ENCODE measurements around the gene RAB31.

The RAB31 gene

DNA sequence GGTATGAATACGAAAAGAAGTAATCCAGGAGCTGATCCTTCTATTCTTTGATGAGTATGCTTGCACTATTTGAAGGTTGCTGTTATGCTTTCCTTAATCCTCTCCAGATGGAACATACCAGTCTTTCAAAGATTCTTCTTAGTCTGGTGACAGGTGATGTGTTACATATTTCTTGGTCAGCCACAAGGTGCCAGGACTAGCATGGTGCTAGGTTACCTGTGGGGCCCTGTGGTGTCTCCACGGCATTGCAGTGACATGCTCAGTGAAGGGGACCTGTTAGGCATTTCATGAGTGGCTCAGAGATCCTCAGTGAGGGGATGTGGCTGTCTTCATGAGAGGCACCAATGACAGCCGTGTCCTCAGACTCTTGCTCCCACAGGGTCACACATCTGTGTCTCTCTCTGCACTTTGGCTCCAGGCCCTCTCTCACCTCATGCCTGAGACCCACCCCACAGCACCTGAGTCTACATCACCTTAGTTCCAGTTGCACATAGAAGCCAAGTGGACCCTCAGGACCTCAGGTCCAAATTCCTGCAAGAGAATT is 13.1 kb upstream of the RAB31 start:
- DNase-seq = no peak

DNA sequence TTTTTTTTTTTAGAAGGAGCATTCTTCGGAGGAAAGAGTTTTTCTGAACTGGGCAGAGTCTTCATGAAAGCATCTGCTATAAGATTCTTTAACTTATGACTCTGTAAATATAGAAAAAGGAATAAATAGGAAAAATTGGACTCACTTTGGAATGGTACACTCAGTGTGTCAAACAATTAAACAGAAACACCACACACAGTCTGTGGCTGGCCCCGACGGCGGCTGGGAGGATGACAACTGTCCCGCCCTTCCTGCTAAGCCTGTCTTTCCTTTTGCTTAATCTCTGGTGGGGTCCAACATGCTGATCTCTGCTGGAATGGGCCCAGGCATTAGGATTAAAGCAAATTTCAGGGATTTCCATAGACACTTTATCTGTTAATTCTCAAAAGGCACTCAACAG is 12.5 kb upstream of the RAB31 start:
- DNase-seq = no peak

DNA sequence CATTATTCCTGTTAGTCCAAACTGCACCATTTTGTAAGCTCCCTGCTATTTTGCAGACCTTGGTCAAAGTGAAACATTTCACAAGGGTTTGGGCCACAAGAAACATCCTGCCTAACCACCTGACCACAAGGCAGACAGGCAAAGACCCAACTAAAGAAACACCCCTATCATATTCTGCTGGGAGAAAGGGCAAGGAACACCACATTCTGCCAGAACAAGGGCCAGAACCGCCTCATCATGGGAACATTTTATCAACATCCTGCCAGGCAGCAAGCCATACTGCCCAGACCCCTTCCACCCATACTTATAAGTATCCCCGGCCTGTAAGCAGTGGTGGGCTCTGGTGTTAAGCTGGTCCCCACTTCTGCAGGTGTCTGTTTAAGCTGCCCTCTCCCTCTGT is 12.0 kb upstream of the RAB31 start:
- no peak for DNase-seq

DNA sequence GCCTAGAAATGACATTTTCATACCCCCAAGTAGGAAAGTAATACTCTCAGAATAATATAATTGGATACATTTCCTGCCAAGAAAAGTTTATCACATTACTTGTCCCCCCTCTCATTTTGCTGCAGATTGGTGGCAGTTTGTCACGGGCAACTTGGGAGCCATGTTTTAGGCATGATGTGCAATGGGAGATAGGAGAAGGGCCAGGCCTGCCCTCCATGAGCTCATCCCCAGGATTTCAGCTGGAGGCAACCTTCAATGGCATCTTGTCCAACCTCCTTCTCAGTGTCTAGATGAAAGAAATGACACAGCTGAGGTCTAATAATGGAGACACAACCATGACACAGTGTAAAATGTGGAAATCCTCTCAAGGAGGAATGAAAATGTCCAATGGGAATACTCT is 11.4 kb upstream of the RAB31 start:
- no peak for DNase-seq

DNA sequence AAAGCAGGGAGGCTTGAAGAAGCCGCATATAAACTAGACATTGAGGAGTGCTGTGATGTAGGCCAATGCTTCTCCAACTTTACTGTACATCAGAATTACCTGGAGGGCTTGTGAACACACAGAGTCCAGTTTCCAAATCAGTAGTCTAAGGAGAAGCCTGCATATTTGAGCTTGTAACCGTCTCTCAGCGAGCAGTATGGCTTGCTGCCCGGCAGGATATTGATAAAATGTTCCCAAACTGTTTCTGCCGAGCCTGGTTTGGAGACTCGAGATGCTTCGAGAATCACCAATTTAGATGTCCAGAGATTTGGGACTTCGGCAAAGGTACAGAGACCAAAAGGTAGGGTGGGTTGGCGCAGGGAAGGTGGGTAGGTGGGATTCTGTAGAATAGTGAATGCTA is 11.0 kb upstream of the RAB31 start:
- DNase-seq = no peak

DNA sequence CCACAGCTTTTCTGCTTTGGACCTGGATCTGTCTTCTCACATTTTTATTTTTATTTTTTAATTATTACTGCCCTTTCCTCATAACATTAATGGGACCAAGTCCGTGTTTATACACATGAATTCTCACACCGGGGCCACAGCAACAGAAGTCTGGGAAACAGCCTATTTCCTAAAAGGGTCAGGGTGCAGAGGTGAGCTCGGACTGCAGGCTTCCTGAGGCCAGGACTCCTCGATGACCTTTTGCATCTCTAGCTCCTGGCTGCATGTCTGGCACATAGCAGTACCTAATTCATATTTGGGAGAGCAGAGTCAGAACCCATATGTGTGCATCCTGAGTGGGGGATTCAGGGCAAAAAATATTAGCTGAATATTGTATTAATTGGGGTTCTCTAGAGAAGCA is 9.6 kb upstream of the RAB31 start:
- DNase-seq = no peak

DNA sequence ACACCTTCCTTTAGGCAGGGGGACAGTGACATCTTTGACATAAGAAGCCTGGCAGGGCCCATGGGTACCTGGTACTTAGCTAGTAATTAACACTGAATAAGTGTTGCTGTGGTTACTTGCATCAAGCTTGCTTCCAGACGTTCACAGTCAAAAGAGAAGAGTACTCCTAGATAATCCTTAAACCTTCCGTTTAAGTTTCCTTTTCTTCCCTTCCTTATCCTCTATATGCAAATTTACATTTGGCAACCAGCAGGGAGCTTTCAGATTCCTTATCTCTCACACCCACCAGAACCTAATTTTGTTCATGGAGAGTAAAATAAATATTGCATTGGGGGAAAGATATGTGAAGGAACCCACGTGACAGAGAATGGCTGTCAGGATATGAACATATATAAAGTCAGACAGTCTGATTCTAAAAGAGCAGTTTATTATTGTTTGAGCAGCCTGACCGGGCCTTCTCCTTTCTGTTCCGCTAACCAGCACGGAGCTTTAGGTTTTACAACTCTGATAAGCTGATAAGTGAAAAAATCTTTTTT is 7.8 kb upstream of the RAB31 start:
- DNase-seq = no peak

DNA sequence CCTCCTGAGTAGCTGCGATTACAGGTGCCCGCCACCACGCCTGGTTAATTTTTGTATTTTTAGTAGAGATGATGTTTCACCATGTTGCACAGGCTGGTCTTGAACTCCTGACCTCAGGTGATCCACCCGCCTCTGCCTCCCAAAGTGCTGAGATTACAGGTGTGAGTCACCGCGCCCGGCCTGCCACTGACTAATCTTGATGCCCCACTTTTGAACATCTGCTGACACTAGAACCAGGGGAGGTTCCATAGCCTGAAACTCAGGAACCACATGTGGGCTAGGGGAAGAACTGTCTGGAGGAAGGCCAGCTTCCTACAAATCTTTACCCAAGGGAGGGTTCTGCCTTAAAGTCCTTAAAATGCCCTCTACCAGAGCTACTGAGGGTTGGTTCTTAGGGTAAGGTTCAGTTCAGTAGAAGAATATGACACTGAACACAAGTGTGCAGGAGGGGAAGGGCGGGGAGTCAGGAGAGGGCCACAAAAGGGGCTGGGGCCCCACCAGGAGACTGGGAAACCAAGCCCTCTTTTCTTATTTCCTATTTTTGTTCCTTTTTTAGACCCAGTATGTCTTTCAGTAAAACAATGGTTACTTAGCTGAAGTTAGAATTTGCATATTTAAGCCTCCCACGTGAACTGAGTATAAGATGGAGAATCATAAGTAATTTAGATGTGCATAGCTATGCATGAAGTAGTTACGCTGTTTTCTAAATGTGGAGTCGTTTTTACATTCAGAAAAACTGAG is 6.3 kb upstream of the RAB31 start:
- peak; percentile 37 for DNase-seq

DNA sequence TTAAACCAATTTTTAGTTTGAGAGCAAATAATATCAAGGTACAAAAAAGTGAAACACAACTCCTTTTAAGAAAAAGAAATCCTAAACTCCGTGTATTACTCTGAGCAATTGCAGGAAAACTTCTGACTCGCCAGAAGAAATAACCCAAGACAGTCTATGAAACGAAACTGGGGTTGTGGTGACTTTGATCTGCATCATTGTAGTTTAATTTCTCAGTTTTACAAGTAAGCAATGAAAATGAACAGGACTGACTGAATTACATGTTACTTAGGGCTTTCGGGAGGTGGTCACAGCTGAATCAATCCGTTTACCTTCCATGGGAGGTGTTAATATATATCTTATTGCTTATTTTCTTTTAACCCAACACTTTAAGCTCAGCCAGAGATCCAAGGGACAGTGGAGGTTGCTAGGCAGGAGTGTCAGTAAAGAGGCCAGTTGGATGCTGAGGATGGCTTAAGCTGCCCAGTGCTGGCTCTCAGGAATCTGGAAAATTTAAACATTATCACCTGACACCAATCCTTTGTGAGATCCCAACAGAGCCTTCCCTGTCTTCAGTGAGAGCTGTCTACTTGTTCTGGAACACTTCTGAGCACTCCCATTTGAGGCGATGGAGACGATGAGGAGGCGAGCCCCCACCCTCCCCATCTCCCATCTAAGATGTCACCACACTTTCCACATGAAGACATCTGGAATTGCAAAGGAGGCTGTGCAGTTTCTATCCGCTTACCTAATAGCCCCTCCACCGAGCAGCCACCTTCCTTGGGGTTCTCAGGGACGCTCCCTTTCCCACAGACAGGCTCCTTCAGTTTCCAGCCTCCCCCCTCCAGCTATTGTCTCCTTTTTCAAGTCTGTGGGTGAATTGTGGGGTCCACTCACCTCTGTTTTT is 3.6 kb upstream of the RAB31 start:
- no peak for DNase-seq

DNA sequence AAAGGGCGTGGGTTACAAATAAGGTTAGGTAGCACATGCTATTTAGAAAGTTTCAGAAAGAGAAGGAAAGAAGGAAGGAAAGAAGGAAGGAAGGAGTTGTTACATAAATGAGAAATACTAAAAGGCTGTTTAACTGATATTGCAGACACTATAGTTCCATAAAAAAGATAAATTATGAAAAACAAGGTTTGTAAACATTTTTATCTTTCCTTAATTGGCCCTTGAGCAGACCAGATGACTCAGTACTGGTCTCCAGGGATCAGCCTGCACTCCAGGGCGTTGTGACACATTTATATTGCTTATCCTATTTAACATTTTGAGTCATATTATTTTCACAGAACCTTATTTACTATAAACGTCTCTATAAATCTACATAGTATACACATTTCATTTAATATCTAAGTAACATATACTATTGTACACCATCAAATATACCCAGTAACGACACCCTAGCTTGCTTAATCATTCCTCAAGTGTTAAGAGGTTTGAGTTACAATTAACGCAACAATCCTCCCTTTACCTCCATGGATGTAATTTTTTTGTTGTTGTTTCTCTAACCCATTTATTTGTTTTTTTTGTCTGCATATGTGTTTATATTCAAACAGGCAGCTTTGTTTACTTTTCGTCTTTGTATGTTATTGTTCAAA is 2.8 kb upstream of the RAB31 start:
- no peak for DNase-seq

DNA sequence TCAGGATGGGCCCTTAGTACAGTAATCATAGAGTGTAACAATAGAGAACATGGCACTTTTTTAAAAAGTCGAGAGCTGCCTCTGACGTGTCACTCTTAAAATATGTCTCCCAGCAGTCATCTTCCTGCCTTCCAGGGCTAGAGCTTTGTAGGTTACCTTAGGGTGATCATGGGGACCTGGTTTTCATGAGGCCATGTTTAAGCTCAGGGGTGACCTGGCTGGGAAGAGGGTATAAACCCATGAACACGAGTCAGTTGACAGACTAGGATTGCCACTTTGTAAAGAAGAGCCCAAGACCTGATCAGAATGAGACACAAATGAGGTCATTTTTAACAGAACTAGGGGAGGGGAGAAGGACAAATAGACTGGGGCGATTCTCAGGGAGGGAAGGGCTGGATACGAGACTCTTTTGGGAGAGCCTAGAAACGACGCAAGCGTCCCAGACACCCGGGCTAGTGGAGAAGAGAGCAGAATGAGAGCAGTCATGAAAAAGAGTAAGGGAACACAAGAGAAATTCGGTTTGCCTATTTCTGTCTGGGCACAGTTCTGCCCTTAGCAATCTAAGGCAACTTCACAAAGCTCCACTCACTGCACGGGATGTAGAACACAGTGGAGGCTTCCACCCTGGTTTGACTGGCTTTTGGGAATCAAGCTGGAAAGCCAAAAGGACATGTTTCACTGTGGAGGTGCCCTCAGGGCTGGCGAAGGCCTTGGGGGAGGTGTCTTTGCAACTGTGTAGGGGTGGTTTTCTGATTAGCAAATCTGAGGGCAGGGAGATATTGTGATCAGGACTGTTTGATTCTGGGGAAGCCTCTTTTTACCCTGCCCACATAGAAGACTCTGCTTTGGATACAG is 1.8 kb upstream of the RAB31 start:
- no peak for DNase-seq

DNA sequence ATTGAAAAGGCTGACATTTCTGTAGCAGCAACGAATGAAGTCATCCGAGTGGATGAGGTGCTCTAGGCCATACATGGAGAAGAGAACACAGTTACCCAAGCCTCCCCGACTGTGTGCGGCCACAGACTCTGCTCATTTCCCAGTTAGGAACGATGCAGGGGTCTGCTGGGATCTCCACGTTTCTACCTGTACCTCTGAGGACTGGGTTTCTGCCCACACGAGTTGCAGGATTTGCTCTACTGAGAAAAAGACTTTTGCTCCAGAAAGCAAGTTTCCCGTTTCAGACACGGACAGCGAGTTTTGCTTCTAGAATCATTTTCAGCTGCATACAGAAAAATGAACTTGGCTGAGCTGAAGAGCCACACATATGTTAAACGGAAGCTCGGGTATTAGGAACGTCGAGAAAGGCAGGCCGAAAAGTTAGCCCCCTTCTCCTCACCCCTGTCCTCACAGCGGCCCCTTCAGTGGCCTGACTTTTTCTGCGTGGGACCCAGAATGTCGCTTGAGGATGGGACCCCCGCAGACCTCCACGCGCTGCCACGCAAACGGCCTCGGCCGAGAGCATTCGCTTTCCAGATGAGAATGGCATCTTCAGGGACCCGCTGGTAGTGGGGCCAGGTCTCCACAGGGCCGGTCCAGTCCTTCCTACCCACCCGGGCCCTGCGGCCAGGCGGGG is 582 bp upstream of the RAB31 start:
- no peak for DNase-seq

DNA sequence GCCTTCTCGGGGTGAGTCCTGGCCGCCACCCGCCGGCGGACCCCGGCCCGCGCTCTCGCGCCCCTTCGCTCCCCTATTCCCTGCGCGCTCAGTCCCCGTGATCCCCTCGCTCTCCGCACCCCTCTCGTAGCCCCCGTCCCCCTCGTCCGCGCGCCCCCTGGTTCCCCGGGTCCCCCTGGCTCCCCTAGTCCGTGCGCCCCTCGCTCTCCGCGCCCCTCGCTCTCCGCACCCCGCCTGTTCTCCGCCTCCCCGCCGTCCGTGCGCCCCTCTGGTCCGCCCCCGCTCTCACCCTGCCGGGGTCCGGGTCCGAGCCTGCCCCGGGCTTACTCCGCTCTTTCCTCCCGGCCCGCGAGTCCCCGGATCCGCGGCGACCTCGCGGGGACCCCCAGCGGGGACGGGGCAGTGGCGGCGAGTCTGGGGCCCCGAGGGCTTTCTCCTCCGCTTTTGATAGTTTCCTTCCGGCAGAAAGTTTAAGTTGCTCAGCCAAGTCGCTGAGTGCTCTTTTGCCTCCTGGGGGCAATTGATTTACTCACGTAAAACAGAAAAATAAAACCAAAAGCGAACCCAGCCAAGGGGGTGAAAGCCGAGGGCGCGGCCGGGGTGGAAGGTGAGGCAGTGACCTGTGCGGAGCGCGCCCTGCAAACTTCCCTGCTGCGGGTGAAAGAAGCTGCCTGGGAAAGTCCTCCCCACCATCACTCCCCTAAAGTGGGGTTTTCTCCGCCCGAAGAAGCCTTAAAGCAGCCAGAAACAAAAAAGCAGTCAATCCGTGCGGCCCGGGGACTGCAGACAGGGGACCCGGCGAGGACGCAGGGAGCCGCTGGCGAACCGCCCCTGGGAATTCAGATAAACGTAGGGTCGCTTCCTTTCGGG is 568 bp downstream of the RAB31 start:
- DNase-seq = no peak

DNA sequence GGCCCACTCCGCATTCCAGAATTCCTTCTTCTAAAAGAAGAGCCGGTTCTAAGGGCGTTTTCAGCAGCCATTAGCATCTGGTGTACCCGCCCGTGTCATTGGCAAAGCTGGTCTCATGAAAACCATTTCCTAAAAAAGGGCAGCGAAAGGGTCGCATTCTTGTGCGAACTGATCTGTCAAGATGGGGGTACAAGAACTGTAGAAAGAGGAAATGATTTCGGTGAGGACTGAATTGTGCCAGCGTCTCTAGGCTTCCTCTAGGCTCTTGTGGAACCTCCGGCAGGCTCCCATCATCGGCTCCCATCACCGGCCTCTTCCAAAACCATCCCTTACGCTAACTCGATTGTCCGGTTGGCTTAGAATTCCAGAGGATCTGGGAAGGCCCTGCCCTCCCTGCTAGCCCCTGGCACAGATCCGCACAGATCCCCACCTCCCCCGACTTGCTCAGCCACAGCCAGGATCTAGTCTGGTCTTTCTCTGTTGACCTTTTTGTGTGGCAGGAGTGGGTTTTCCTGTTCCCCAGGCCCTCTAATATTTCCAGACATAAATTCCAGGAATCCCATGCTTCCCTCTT is 1.3 kb downstream of the RAB31 start:
- DNase-seq = no peak

DNA sequence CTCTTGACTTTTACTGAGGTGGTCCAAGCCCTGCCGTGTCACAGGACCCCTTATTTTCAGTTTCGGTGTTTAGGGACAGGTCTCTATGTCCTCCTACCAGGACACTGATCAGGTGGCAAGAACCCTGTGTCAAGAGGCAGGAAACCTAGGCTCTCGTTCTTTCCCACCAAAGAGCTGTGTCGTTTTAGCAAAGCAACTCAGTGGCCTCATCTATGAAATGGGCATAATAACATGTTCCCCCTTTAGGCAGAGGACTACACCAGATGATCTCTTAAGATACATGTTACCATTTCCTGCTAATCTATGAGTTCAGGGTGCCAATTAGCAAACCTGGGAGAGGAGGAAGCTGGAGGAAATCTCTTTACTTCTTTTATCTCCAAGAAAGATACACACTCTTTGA is 1.9 kb downstream of the RAB31 start:
- no peak for DNase-seq

DNA sequence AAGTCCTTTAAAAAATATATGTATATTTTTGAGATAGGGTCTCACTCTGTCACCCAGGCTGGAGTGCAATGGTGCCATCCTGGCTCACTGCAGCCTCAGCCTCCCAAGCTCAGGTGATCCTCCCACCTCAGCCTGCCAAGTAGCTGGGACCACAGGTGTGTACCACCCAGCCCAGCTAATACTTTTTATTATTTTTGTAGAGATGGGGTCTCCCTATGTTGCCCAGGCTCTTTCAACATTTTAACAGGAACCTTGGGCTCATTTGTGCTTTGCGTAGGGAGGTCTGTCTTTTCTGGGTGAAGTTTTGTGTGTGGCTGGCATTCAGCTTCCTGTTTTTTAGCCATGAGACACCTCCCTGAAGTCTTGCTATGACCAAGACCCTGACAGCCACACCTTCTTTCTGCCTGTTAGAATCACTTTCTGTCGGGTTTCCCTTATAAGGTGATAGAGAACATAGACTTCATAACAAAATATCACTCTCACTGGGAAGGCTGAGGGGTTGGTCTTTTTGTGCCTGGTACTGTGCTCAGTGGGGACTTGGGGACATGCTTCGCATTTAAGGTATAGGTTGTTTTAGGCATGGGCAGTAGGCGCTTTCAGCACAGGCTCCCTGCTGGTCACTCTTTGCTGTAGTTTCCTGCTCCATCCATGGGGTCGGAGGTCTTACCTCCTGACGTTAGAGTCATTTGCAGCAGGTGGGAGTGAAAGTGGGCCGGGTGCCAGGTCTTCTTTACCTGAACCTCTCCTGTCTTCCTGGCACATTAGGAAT is 3.4 kb downstream of the RAB31 start:
- DNase-seq = peak; percentile 19

DNA sequence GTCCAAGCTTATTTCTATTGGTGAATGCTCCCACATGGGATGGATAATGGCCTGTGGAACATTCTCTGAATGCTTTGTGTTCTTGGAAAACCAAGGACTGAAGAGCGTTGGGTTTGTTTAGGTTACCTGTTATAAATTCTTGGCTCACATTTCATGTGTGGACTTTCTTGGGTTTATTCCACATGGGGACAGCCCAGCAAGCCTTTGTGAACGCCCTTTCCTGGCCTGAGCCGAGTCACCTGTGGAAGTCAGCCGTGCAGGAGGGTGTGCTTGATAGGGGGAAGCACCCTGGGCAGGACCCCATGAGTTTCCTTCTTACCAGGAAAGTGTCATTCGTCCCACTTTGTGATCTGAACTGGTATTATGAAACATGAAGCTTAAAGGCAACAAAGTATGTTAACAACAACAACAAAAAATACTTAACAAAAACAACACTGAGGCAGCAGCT is 4.1 kb downstream of the RAB31 start:
- no peak for DNase-seq

DNA sequence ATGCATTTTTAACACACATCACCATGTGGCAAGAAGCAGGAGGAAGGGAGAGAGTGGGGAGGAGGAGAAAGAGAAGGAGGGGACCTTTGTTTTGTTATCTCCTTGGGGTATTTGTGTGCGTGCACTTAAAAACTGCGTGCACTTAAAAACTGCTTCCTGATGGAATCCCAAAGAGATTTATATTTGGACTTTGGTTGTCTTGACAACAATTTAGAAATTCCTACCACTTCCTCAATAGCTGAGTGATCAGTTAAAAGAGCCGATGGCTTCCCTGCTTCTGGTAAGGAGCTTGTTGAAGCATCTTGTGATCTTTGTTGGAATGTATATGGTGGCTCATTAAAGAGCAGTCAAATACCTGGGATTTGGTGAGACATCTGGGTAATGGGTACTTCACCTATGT is 4.5 kb downstream of the RAB31 start:
- DNase-seq = no peak
